Fibroblast of villous mesenchyme (primary cell): Measurements from ENCODE around the gene MTHFD1L. TPM values are rescaled to one million over a fixed set of nuclear protein-coding genes. Genes with fewer than 3 reads are reported as not detected.
"Not testable (repeated sequence)": the region's sequence is repeated elsewhere in the genome, so short reads cannot be mapped to it uniquely, and the experiment has no call there.

ENCODE experiments used
- DNase-seq: peaks from one replicate; pipeline ENCODE4 v3.0.0-alpha.2; 2010; ENCODE audit warnings: low read depth
- H3K4me3 ChIP-seq: 2 replicates; pipeline ENCODE4 v1.5.1; 2011; ENCODE audit warnings: low read depth, mild to moderate bottlenecking, low read length
- total RNA-seq: library from RNA; depleted of rRNA; stranded (reverse); fragments of >200 nt; gene quantifications from 2 replicates; pipeline ENCODE4 v1.2.3, GENCODE V29; 2012
- TF ChIP-seq, protein P1 (sequence below): IDR thresholded peaks from 2 replicates; pipeline ENCODE4 v1.5.1; 2012; ENCODE audit warnings: low read depth, mild to moderate bottlenecking, low read length; ENCODE audit not compliant: insufficient read depth

Gene MTHFD1L
- 43.2 and 56.0 TPM in 2 replicates for total RNA-seq

DNA sequence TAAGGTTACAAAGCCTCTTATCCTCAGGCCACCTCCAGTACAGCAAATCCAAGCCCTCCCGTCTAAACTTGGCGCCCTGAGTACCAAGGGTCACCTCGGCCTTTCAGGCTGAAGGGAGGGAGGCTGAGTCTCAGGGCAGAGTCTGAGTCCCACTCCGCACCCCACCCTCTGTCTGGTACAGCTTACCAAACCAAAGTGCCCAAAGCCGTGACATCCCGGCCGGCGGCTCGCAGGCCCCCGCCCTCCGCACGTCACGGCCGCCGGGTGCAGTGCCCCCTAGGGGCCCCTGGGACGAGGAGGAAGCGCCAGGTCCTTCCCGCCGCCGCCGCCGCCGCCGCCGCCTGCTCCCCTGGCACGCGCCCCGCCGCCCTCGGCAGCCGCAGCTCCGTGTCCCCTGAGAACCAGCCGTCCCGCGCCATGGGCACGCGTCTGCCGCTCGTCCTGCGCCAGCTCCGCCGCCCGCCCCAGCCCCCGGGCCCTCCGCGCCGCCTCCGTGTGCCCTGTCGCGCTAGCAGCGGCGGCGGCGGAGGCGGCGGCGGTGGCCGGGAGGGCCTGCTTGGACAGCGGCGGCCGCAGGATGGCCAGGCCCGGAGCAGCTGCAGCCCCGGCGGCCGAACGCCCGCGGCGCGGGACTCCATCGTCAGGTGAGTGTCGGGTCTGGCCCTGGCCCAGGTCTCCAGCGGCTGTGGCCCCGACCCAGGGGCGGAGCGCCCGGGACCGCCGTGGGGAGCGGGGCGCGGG, at the start of gene MTHFD1L:
MTHFD1L (plus strand) TSS at position 297 of the 741 bp plus-strand sequence; CDS start at position 418, 121 bp downstream.
- H3K4me3 ChIP-seq: peak within 1 kb of the TSS; percentile 64
- TF ChIP-seq, protein P1, sequence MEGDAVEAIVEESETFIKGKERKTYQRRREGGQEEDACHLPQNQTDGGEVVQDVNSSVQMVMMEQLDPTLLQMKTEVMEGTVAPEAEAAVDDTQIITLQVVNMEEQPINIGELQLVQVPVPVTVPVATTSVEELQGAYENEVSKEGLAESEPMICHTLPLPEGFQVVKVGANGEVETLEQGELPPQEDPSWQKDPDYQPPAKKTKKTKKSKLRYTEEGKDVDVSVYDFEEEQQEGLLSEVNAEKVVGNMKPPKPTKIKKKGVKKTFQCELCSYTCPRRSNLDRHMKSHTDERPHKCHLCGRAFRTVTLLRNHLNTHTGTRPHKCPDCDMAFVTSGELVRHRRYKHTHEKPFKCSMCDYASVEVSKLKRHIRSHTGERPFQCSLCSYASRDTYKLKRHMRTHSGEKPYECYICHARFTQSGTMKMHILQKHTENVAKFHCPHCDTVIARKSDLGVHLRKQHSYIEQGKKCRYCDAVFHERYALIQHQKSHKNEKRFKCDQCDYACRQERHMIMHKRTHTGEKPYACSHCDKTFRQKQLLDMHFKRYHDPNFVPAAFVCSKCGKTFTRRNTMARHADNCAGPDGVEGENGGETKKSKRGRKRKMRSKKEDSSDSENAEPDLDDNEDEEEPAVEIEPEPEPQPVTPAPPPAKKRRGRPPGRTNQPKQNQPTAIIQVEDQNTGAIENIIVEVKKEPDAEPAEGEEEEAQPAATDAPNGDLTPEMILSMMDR: peak; percentile 41
- DNase-seq: peak; percentile 96

GRCh38 chr6:150816554-150816953, 48.9 kb upstream of the MTHFD1L start:
- DNase-seq, H3K4me3 ChIP-seq: not testable (repeated sequence)

DNA sequence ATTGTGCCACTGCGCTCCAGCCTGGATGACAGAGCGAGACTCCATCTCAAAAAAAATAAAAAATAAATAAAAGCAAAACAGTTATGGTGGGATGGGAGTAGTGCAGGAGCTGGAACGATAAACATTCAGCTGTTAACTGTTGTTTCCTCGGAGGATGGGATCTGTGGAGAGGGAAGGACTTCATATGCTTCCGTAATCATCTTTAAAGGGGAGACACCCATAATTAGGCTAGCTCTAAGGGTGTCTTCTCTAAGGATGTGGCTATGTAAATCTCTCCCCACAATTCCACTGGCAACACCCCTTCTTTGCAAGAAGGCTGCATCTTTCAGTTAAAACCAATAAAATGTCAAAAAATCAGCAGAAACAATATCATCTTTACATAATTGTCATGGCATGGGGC, 42.6 kb upstream of the MTHFD1L start:
- TF ChIP-seq, protein P1: no peak
- H3K4me3 ChIP-seq: no peak overlapping the region
- no peak for DNase-seq

- no peak for DNase-seq
- TF ChIP-seq, protein P1: no peak
- H3K4me3 ChIP-seq: no peak overlapping the region
These were observed 38.7 kb upstream of the MTHFD1L start for GRCh38 chr6:150826788-150827187.

DNA sequence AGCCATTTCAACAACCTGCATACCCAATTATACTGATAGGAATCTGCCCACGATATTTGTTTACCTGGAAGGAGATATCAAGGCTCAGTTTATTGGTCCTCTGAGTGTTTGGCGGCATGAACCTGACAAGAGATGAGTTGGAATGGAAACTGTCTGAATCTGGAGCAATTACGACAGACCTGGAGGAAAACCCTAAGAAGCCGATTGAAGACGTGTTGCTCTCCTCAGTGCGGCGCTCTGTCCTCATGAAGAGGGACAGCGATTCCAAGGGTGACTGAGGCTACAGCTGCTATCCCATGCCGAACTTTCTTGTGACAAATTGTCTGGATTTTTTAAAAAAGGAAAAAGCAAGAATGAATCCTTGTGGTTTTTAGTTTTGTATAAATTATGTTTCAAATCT, 37.4 kb upstream of the MTHFD1L start:
- DNase-seq, H3K4me3 ChIP-seq: not testable (repeated sequence)

- H3K4me3 ChIP-seq: no peak overlapping the region
- DNase-seq: no peak
- TF ChIP-seq, protein P1: no peak
These were observed 34.9 kb upstream of the MTHFD1L start for GRCh38 chr6:150830439-150831165.

DNA sequence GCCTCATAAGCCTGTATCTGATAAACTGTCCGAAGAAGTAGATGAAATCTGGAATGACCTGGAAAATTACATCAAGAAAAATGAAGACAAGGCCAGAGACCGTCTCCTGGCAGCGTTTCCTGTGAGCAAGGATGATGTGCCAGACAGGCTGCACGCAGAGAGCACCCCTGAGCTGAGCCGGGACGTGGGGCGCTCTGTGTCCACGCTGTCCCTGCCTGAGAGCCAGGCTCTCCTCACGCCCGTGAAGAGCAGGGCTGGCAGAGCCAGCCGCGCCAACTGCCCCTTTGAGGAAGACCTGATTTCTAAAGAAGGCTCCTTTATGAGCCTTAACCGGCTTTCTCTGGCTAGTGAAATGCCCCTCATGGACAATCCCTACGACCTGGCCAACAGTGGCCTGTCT, 33.9 kb upstream of the MTHFD1L start:
- DNase-seq: no peak
- TF ChIP-seq, protein P1: no peak

More for the DNA sequence above, 33.9 kb upstream of the MTHFD1L start:
- H3K4me3 ChIP-seq: no peak overlapping the region
